ENCODE measurements around the gene IMPG2.

The IMPG2 gene

DNA sequence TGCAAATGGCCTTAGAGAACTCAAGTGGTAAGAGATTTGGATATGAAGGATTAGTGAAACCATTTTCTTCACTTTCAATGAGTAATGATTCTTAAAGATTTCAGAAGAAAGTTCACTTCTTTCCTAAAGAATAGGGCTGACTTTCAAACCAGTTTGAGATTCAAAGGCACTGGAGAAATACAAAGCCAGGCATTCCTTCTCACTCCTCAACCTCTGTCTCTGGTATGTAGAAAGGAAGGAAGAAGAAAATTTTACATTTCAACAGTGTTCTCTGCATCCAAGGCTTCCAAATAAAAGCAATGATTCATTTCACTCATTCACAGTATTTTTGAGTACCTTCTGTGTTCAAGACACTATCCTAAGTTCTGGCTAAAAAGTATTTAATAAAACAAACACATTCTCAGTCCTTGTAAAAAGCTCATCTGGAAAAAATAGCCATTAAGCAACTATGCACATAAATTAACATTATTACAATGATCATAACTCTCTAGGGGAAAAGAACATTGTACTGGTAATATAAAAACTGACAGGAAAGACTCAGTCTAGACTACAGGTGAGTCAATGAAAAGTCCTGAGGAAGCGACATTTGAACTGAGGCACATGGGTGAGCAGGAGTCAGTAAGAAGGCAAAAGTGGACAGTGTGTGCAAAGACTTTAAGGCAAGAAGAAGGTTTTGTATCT is 79.5 kb downstream of the IMPG2 start:
- no peak for DNase-seq (ENCODE audit: low read depth in 2 of 2)

DNA sequence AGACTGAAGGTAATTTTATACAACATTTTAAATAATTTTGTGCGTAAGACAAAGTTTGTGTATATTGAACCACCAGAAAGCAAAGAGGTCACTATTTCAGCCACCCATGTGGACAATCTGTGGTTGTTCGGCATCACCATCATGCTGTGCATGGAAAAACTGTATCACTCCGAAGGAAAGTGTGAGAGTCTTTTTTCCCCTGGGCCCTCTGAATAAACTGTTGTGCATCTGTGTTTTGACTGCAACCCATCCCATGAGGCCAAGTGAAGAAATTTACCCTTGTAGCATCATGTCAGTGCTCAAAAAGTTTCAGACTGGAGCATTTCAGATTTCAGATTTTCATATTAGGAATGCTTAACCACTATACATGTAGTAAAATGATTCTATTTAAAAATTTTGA is 85.3 kb downstream of the IMPG2 start:
- DNase-seq (ENCODE audit: low read depth in 2 of 2) = no peak

DNA sequence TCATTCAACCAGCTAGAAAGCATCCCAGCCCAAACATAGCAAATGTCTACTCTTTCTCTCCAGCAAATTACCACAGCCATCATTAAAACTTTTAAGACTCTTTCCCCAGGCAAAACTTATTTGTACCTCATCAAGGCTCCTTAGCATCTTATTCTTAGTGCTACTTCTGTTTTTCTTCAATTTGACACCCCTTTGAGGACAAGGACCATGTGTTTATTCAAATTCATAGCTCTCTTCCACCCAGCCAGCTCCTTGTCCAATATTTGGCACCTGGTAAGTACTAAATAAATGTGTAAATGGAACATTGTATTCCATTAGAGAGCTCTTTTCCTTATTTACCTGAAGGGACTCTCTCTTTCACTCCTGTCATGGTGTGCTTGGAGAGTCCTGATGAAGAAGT is 89.8 kb downstream of the IMPG2 start:
- no peak for DNase-seq (ENCODE audit: low read depth in 2 of 2)

DNA sequence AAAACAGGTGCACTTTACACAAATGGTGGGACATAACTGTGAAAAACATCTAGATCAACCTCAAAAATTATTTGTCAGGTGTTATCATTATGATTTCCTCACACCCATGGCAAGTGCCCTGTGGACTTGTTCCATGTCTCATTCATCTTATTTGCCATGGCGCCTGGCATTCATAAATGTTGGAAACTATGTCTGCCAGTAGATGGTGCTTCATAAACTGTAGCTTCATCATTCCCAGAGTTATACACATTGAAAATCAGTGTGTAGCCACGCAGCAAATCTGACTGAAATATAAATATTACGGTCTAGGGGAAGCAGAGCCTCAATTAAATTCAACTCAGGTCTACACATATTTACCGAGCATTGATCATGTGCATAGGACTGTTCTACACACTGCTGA is 90.7 kb downstream of the IMPG2 start:
- DNase-seq (ENCODE audit: low read depth in 2 of 2) = no peak

DNA sequence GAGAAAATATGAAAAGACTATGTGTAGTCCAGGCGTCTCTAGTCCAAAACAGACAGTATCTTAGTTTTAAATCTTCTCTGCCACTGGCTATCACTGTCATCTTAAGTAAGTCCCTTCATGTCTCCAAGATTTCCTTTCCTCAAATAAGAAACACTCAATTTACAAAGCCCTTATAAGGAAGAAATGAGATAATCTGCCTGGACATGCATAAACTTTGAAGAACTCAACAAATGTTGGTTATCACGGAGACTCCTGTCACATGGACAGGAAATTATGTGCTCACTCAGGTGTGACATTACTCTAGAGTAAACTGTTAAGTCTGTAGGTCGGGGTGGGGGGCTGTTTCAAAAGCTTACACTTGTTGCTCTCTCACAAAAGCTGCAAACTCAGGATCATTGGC is 91.9 kb downstream of the IMPG2 start:
- DNase-seq (ENCODE audit: low read depth in 2 of 2) = no peak

DNA sequence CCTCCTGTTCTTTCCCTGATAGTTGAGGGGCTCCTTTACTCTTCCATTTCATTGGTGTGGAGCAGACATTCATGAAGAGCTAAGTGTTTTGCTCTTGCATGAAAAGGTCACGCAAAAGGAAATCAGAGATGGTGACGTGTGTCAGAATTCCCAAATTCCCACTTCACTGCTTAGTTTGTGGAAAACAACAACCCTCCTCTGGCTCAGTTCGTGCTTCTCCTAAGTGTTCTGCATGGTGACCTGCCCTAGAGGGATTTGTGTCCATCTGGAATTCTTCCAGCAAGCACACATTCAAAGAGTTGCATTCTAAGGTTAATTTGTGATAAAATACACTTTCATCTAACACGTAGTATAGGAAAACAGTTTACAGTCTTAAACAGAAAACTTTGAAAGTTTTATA is 95.6 kb downstream of the IMPG2 start:
- DNase-seq (ENCODE audit: low read depth in 2 of 2) = no peak

DNA sequence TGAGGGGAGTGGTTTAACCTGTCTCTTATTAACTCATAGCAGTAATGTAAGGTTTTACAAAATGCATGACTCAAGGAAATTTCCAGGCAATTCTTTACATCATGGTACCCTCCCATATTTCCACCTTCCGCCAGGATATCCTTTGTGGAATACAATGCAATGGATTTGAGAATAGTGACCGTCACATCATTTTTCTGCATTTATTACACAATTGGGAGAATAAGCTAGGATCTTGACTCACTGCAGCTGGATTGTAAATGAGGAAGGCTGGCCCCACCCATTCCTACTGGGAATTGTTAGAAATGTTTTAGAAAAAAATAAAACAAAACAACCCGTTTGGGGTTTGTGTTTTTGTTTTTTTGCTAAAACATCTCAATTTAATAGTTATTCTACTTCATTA is 97.4 kb downstream of the IMPG2 start:
- no peak for DNase-seq (ENCODE audit: low read depth in 2 of 2)

DNA sequence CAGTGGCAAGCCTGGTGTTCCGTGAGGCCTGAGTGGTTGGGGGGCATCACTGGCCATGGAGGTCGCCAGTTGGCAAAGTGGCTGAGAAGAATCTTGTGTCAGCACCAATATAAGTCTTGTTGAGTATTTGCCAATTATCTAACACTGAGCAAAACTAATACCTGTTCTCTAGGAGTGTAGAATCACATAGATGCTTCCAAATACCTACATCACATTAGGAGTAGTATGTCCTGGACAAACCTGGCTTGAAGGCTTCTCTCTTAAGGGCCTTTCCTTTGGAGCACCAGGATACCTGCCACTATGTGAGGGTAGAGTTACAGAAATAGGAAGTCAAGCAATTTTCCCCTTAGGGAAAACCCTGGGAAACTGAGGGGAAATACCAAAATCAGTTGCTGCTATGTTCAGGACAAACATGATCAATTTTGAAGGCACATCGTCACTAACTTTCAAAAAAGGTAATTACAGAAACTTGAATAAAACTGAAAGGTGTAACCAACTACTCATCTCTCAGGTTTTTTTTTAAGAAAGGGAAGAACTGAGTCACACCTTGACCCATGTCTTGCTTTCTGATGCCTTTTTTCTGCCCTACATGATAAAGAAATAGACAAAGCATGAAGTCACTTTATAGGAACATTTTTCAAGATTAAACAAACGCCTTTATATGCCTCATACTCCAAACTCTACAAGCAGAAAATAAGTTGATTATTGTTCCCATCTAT is 100.4 kb downstream of the IMPG2 start:
- DNase-seq (ENCODE audit: low read depth in 2 of 2) = no peak

DNA sequence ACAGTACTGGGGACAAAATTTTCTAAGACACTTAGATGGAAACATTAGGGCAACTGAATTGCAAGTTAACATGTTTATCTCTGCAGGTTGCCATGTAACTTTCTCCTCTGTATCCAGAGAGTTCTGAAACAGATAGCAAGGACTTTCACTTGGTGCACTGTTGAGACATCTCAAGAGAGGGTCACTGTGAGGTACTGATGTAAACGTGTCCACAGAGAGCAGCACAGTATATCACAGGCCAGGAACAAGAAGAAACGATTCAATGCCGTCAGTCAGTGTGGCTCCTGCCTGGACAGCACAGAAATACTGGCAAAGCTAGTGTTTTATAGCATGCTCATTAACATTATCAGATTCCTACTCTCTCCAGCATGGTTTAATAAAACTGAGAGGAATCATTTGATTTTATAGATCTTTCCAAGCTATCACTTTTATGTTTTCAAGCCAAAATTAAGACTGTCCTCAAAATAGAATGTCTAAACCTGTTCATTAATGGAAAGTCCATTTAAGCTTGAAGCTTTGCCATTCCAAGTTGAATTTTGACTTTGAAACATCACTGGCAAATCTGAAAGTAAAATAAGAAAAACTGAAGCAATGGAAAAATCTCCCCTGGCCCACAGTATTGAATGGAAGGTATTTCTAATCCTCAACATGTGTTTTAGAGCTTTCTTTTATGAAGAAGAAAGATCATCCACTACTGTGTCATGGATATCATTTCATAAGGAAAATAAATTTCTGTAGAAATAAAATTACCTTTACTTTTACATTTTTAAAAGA is 102.7 kb downstream of the IMPG2 start:
- DNase-seq (ENCODE audit: low read depth in 2 of 2) = no peak

DNA sequence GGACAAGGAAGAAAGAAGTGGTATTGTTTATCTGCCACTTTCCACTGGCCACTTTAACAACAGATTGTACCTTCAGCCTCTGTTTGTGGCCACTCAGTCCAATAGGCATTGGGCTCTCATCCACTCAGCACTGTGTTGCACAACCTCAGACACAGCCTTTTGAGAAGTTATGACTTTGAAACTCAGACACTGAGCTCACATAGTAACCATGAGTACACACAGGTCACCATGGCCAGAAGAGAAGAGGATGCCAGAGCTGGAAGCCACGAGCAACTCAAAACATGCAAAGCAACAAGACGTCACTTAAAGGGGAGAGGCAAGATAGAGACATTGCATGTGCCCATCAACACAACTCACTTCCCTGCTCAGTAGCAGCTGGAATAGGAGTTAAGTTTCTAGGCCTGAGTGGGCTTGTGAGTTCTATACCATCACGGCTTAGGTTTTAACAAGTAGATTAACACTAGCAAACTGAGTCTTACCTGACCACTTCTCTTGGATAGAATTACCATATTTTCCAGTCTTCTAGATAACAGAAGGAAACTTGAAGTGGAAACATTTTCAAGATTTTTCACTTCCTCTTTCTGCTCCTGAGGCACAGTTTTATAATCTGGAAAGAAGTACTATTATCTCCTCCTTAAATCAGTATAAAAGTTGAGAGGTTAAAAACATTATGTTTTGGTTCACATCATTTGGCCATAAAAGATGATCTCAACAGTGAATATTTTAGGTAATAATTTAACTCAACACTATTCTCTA is 103.5 kb downstream of the IMPG2 start:
- DNase-seq (ENCODE audit: low read depth in 2 of 2) = no peak

DNA sequence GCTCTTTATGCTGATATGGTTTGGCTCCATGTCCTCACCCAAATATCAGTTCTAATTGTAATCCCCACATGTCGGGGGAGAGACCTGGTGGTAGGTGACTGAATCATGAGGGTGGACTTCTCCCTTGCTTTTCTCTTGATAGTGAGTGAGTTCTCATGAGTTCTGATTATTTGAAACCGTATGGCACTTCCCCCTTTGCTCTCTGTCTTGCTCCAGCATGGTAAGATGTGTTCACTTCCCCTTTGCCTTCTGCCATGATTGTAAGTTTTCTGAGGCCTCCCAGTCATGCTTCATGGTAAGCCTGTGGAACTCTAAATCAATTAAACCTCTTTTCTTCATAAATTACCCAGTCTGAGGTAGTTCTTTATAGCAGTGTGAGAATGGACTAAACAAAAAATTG is 107.6 kb downstream of the IMPG2 start:
- no peak for DNase-seq (ENCODE audit: low read depth in 2 of 2)

DNA sequence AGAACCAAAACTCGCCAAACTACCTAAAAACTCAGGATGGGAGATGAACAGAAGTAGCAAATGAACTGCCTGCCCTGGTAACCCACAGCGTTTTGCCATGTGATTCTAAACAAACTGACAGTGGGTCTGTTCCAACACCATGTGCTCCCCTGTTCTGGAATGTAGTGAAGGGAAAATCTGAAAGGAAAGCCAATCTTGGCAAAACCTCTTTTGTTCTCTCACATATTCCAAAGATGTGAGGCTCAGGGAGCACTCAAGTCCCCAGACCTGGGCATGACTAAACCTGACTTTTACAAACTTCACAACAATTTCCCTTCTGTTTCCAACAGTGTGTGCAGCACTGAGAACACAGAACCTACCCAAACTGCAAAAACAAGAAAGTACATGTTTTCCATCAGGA is 116.1 kb downstream of the IMPG2 start:
- DNase-seq (ENCODE audit: low read depth in 2 of 2) = no peak

DNA sequence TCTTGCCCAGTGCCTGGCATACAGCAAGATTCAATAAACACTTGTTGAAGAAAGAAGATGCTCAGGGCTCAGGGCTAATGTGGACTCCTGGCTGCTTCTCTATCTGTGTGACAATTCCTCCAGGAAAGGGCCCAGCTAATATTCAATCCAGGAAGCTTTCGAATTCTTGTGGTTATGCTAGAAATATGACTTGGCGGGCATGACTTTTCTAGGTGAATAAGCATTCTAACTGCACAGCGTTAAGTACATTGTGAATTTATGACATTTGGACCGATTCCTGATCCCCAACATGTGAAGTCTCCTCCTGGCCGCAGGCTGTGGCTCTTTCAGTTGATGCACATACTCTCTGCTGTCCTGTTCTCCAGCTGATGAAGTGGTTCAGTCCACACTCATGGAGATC is 117.0 kb downstream of the IMPG2 start:
- DNase-seq (ENCODE audit: low read depth in 2 of 2) = no peak

DNA sequence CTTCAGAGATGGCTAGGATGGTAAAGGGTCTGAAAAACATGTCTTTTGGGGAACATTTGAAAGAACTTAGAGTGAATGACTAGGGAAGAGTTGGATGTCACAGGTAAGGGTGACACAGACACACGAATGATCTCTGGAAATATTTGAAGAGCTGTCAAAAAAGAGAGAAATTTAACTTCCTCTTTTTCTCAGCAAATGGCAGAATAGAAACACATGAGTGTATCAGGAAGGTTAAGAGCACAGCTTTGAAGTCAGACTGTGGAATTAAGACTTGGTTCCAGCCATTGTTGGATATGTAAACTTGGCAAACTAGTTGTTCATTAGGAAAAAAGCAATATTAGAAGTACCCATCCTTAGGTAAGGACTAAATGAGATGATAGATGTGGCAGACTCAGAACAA is 117.7 kb downstream of the IMPG2 start:
- DNase-seq (ENCODE audit: low read depth in 2 of 2) = no peak

DNA sequence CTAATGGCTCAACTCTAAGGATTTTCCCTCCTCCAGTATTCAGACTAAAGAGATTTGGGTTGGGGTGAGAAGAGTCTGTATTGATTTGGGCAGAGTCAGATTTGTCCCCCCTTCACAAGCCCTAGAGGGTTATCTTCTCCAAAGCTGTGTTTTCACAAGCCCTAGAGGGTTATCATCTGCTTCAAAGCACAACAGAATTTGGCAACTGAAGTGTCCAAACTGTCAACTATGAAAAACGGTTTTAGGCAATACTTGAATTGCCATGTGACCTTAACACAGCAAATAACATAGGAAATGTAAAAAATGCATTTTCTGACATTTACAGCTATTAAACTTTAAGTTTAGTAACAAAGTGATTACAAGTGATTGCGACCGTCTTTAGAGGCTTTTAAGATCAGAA is 119.9 kb downstream of the IMPG2 start:
- no peak for DNase-seq (ENCODE audit: low read depth in 2 of 2)

DNA sequence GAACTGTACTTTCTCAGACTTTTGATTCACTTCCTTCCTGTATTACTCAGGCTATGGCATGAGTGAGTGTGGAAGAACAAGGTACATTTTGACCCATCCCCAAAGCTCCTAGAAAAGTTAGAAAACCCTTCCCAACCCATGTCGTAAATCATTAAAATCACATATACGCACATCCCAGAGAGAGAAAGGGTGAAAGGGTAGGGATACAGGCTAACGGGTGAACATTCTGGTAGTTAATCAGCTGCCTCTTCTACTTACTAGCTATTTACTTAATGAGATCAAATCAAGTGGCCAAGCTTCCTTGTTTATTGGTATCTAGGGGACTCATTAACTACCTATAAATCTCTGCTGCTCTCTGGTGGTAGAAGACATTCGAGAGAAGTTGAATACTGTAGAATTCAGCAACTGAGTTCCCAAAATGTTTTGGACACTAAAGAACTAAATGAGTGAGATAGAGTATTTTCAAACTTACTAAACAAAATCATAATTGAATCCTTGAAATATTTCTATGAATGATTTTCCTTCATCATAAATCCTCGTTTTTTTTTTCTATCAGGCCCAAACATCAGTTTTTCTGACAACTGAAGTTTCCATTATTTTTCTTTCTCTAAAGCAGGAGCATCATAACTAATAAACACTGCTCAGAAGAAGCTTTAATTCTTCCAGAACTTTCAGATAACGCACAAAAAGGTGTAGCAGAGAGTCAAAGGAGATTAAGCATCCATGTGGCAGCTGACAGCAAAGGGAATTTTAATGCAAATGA is 124.2 kb downstream of the IMPG2 start:
- no peak for DNase-seq (ENCODE audit: low read depth in 2 of 2)

DNA sequence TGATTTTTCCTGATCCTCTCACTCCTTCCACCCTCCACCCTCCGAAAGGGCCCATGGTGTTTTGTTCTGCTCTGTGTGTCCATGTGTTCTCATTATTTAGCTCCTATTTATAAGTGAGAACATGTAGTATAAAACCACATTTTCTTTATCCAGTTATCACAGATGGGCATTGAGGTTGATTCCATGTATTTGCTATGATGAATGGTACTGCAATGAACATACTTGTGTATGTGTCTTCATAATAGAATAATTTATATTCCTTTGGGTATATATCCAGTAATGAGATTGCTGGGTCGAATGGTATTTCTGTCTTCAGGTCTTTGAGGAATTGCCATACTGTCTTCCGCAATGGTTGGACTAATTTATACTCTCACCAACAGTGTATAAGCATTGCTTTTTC is 126.0 kb downstream of the IMPG2 start:
- no peak for DNase-seq (ENCODE audit: low read depth in 2 of 2)

DNA sequence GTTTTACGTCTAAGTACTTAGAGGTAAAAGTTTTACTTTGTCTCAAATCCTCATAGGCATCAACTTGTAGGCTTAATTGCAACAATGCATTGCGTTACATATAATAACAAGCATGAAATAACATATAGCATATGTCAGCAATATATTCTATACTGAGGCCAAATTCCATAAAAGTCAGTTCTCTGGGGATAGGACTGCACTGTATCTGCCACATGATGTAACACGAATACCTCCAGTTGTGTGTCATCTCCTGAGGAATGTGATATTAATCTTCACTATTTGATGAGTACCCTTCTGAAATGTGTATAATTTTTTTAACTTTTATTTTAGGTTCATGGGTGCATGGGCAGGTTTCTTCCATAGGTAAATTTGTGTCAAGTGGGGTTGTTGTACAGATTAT is 126.4 kb downstream of the IMPG2 start:
- no peak for DNase-seq (ENCODE audit: low read depth in 2 of 2)

DNA sequence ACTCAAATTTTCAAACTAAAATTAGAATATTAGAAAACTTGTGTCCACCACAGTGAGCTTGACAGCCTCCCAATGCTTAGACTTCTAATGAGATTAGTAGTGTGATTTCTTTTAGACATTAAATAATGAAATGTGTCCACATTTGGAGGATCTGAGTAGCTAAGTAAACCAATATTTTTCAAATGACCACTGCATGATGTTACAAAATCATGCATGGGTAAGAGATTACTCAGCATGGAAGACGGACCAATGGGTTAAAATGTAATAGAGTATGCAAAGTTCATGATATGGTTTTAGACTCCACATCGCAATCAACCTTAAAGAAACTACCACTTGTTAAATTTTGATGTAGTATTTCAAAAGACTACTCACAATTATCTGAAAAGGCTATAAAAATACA is 130.6 kb downstream of the IMPG2 start:
- no peak for DNase-seq (ENCODE audit: low read depth in 2 of 2)

DNA sequence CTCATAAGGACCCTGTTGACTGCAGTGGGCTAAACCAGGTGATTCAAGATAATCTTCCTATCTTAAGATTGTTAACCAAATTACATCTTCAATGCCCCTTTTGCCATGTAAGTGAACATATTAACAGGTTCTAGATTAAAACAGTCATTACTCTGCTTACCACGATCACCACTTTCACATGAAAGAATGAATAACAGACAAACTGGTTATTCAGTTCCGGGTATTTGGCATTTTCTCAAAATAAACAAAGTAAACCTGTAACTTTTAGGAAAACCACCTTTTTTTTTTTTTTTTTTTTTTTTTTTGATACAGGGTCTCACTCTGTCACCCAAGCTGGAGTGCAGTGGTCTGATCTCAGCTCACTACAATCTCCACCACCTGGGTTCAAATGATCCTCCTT is 131.2 kb downstream of the IMPG2 start:
- DNase-seq (ENCODE audit: low read depth in 2 of 2) = no peak

DNA sequence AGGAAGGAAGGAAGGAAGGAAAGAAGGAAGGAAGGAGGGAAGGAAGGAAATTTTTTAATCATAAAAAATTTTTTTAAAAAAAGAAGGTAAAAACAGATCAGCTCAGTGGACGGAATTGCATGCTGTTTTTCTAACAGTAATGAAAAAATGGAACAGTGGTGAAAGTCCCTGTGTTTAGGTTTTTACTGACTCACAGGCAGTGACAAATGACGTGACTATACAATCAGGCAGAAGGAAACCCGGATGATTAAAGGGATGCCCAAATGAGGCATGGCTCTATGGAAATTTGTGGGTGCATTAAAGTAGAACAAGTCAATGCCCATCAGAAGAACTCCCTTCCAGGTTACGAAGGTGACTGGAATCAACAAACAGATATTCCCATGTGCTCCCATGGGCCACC is 135.0 kb downstream of the IMPG2 start:
- DNase-seq (ENCODE audit: low read depth in 2 of 2) = no peak

DNA sequence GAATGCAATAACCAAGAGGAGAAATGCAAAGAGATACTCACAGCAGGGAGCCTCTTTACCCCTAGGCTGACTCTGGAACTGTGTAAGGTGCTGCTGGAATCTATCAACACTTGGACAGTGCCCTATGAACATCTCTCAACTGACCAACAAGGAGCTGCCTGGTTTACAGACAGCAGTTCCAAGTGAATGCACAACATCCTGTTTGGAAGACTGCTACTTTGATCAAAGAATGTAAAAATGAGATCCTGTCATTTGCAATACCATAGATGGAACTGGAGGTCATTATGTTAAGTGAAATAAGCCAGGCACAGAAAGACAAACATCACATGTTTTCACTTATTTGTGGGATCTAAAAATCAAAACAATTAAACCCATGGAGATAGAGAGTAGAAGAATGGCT is 136.3 kb downstream of the IMPG2 start:
- no peak for DNase-seq (ENCODE audit: low read depth in 2 of 2)

All from stimulated activated CD8-positive, alpha-beta memory T cell treated with anti-CD3 and anti-CD28 coated beads, Interleukin-15, amount 100 ng/mL, for 48 hours (primary cell).